Measurements from ENCODE around the gene JAK2. TPM values are rescaled to one million over a fixed set of nuclear protein-coding genes. Genes with fewer than 3 reads are reported as not detected.

JAK2 gene
- total and polyA plus RNA-seq, 2 experiments from 2014 or later: 14.3 to 17.1 TPM

DNA sequence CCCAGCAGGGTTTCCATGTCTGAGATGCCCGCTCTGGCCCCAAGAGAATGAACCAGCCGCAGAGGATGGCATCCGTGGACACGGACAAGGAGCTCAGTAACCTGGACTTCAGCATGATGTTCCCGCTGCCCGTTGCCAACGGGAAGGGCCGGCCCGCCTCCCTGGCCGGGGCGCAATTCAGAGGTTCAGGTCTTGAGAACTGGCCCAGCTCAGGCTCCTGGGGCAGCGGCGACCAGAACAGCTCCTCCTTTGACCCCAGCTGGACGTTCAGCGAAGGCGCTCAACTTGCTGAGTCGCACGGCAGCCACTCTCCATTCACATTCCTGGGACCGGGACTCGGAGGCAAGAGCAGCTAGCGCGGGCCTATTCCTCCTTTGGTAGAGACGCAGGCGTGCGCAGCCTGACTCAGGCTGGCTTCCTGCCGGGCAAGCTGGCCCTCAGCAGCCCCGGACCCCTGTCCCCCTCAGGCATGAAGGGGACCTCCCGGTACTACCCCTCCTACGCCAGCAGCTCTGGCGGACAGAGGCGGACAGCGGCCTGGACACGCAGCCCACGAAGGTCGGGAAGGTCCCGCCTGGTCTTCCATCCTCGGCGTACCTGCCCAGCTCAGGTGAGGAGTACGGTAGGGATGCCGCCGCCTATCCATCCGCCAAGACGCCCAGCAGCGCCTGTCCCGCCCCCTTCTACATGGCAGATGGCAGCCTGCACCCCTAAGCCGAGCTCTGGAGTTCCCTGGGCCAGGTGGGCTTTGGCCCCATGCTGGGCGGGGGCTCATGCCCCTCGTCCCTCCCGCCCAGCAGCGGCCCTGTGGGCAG is 126.0 kb downstream of the JAK2 start:
- no peak overlapping the region for H2AFZ ChIP-seq
- H3K9me2 ChIP-seq (replicated peaks; ENCODE audit: insufficient read depth): no peaks in the 10 kb centered on the region
- TF ChIP-seq EZH2 (IDR thresholded peaks at IDR 0.05; ENCODE audit: borderline replicate concordance) (no peak), EZH2phosphoT487 (IDR thresholded peaks at IDR 0.05; ENCODE audit: low read depth, severe bottlenecking, unreplicated experiment) (no peak), CTCF (IDR thresholded peaks at IDR 0.05; ENCODE audit: poor library complexity) (no peak)
- 99% methylated on average over 47 of the region's 50 CpGs for WGBS (ENCODE audit: low lambda C conversion rate, missing lambda C conversion rate)
- no peak overlapping the region for H3K4me2 ChIP-seq
- no peak for DNase-seq (ENCODE audit: low spot score)
- no peaks in the 10 kb centered on the region for H3K9me3 ChIP-seq (ENCODE audit: low read depth)
- H3K4me1 ChIP-seq (ENCODE audit: insufficient read depth): no peaks in the 10 kb centered on the region
- H4K20me1 ChIP-seq (ENCODE audit: insufficient read depth, poor library complexity, severe bottlenecking): no peaks in the 10 kb centered on the region
- H3K27ac ChIP-seq: no peak overlapping the region
- H3K27me3 ChIP-seq: no peaks in the 10 kb centered on the region
- H3K36me3 ChIP-seq (replicated peaks; ENCODE audit: insufficient read depth, low read depth): no peaks in the 10 kb centered on the region
- no peak overlapping the region for H3K4me3 ChIP-seq
- no peaks in the 10 kb centered on the region for H3K79me2 ChIP-seq

- Histone ChIP-seq H3K79me2 (no peaks in the 10 kb centered on the region), H4K20me1 (ENCODE audit: insufficient read depth, poor library complexity, severe bottlenecking) (no peaks in the 10 kb centered on the region), H3K4me2 (no peak overlapping the region), H3K4me1 (ENCODE audit: insufficient read depth) (no peaks in the 10 kb centered on the region), H3K9me2 (replicated peaks; ENCODE audit: insufficient read depth) (no peaks in the 10 kb centered on the region), H3K27ac (no peak overlapping the region), H2AFZ (no peak overlapping the region), H3K27me3 (no peaks in the 10 kb centered on the region), H3K36me3 (replicated peaks; ENCODE audit: insufficient read depth, low read depth) (no peaks in the 10 kb centered on the region), H3K9me3 (ENCODE audit: low read depth) (no peaks in the 10 kb centered on the region), H3K4me3 (no peak overlapping the region)
- no peak for DNase-seq (ENCODE audit: low spot score)
- 96% methylated on average over 9 of the region's 28 CpGs for WGBS (ENCODE audit: low lambda C conversion rate, missing lambda C conversion rate)
- TF ChIP-seq EZH2 (IDR thresholded peaks at IDR 0.05; ENCODE audit: borderline replicate concordance): no peak
Measured at GRCh38 chr9:5111696-5112095, 126.6 kb downstream of the JAK2 start.

GRCh38 chr9:5112109-5112592 is 127.1 kb downstream of the JAK2 start:
- 97% methylated on average over 30 of the region's 30 CpGs for WGBS (ENCODE audit: low lambda C conversion rate, missing lambda C conversion rate)
- Histone ChIP-seq H4K20me1 (ENCODE audit: insufficient read depth, poor library complexity, severe bottlenecking) (no peaks in the 10 kb centered on the region), H2AFZ (no peak overlapping the region), H3K4me2 (no peak overlapping the region), H3K27ac (no peak overlapping the region), H3K27me3 (no peaks in the 10 kb centered on the region), H3K79me2 (no peaks in the 10 kb centered on the region), H3K36me3 (replicated peaks; ENCODE audit: insufficient read depth, low read depth) (no peaks in the 10 kb centered on the region), H3K4me3 (no peak overlapping the region), H3K9me2 (replicated peaks; ENCODE audit: insufficient read depth) (no peaks in the 10 kb centered on the region), H3K4me1 (ENCODE audit: insufficient read depth) (no peaks in the 10 kb centered on the region), H3K9me3 (ENCODE audit: low read depth) (no peaks in the 10 kb centered on the region)
- DNase-seq (ENCODE audit: low spot score): no peak
- TF ChIP-seq EZH2 (IDR thresholded peaks at IDR 0.05; ENCODE audit: borderline replicate concordance) (no peak), EZH2phosphoT487 (IDR thresholded peaks at IDR 0.05; ENCODE audit: low read depth, severe bottlenecking, unreplicated experiment) (no peak), CTCF (IDR thresholded peaks at IDR 0.05; ENCODE audit: poor library complexity) (no peak)

DNA sequence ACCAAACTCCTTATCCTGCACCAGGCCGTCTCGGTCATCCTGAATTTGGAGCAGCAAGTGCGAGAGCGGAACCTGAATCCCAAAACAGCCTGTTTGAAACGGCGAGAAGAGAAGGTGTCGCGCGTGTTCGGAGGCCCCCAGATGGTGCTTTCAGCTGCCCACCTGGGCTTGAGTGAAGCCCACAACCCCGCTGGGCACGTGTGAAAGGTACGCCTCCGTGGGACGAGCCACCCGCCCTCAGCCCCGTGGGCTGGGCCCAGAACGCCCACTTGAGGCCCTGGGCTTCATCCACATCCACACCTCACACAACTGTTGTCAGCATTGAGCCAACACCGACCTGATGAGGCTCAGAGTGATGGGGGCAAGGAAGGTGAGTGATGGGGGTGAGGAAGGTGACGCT is 127.6 kb downstream of the JAK2 start:
- no peak for DNase-seq (ENCODE audit: low spot score)
- Histone ChIP-seq H3K4me3 (no peak overlapping the region), H3K79me2 (no peaks in the 10 kb centered on the region), H3K9me3 (ENCODE audit: low read depth) (no peaks in the 10 kb centered on the region), H3K36me3 (replicated peaks; ENCODE audit: insufficient read depth, low read depth) (no peaks in the 10 kb centered on the region), H2AFZ (no peak overlapping the region), H3K9me2 (replicated peaks; ENCODE audit: insufficient read depth) (no peaks in the 10 kb centered on the region), H3K27ac (no peak overlapping the region), H4K20me1 (ENCODE audit: insufficient read depth, poor library complexity, severe bottlenecking) (no peaks in the 10 kb centered on the region), H3K27me3 (no peaks in the 10 kb centered on the region), H3K4me2 (no peak overlapping the region), H3K4me1 (ENCODE audit: insufficient read depth) (no peaks in the 10 kb centered on the region)
- TF ChIP-seq EZH2 (IDR thresholded peaks at IDR 0.05; ENCODE audit: borderline replicate concordance): no peak
- no peak for TF ChIP-seq CTCF (IDR thresholded peaks at IDR 0.05; ENCODE audit: poor library complexity)
- TF ChIP-seq EZH2phosphoT487 (IDR thresholded peaks at IDR 0.05; ENCODE audit: low read depth, severe bottlenecking, unreplicated experiment): no peak
- 97% methylated on average over 20 of the region's 20 CpGs for WGBS (ENCODE audit: low lambda C conversion rate, missing lambda C conversion rate)
